Mucosa of stomach (tissue), 1 donor: Measurements from ENCODE around the gene GARNL3.

Experiments
- H3K27me3 ChIP-seq: one replicate; pipeline ENCODE4 v1.7.0; 2013; ENCODE audit warnings: mild to moderate bottlenecking, low read length; ENCODE audit not compliant: control insufficient read depth, insufficient read depth
- H3K36me3 ChIP-seq: one replicate; pipeline ENCODE4 v1.7.0; 2013; ENCODE audit warnings: low read length; ENCODE audit not compliant: control insufficient read depth, insufficient read depth
- H3K4me1 ChIP-seq: one replicate; pipeline ENCODE4 v1.7.0; 2013; ENCODE audit warnings: mild to moderate bottlenecking, low read length; ENCODE audit not compliant: control insufficient read depth, insufficient read depth
- H3K4me3 ChIP-seq: one replicate; pipeline ENCODE4 v1.7.0; 2013; ENCODE audit warnings: low read length
- H3K9ac ChIP-seq: one replicate; pipeline ENCODE4 v1.7.0; 2013; ENCODE audit warnings: mild to moderate bottlenecking, low read length, moderate library complexity
- H3K9me3 ChIP-seq: one replicate; pipeline ENCODE4 v1.7.0; 2013; ENCODE audit warnings: mild to moderate bottlenecking, low read length, moderate library complexity; ENCODE audit not compliant: control insufficient read depth
- donor health status: Pancreatic carcinoma.

The GARNL3 gene

GRCh38 chr9:127264462-127265219 lies at the start of gene GARNL3:
TSS of gene GARNL3 (plus strand) at chr9:127264774. CDS start at chr9:127264878, 104 bp downstream.
- Histone ChIP-seq H3K27me3 (no peaks in the 10 kb centered on the region), H3K9me3 (no peaks in the 10 kb centered on the region), H3K9ac (no peak within 1 kb of the TSS), H3K4me1 (no peaks in the 10 kb centered on the region), H3K4me3 (no peak within 1 kb of the TSS), H3K36me3 (no peaks in the 10 kb centered on the region)

DNA sequence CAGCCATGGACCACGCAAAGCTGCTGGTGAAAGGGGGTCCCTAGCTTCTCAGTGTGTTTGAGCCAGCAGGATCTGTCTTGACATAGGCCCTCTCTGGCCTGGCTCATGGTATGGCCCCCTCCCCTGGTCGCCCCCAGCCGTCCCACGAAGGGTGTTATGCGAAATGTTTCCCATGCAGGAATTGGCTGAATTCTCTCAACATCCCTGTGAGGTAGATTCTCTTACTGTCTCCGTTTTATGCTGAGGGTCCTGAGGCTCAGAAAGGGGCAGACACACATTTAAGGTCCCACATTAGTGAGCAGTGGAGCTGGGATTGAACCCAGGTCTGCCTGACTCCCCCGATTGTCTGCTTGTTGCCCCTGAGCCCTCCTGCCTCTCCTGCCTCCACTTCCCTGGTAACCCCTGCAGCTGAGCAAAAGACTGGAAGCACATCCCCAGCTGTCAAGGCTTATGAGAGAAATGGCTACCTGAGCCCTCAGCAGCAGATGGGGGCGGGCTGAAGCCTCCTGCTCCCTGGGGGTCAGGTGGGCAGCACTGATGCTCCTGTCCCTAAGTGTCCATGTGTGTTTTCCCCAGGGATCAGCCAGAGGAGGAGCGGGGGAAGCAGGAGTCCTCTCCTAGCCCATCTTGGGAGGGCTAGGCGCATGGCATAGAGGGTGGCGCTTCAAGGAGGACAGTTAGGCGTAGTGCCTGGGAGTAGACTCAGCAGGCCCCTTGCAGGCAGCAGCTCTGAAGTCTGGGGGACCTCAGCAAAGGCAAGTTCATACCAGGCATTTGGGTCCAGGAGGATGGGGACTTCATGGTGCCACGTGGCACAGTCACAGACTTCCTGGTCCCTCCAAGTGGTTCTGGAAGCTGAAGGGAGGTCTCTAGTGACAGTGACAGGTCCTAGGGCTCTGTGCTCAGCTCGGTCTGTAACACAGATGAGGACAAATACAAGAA lies 49.0 kb upstream of the GARNL3 start:
- no peaks in the 10 kb centered on the region for H3K9me3 ChIP-seq
- no peak overlapping the region for H3K9ac ChIP-seq
- no peaks in the 10 kb centered on the region for H3K36me3 ChIP-seq
- H3K4me3 ChIP-seq = no peak overlapping the region
- no peaks in the 10 kb centered on the region for H3K27me3 ChIP-seq
- H3K4me1 ChIP-seq = no peaks in the 10 kb centered on the region

- no peaks in the 10 kb centered on the region for H3K4me1 ChIP-seq
- H3K36me3 ChIP-seq = no peaks in the 10 kb centered on the region
- H3K27me3 ChIP-seq = no peaks in the 10 kb centered on the region
- no peak overlapping the region for H3K4me3 ChIP-seq
- no peak overlapping the region for H3K9ac ChIP-seq
- no peaks in the 10 kb centered on the region for H3K9me3 ChIP-seq
These were observed 48.2 kb upstream of the GARNL3 start for GRCh38 chr9:127216210-127216887.

DNA sequence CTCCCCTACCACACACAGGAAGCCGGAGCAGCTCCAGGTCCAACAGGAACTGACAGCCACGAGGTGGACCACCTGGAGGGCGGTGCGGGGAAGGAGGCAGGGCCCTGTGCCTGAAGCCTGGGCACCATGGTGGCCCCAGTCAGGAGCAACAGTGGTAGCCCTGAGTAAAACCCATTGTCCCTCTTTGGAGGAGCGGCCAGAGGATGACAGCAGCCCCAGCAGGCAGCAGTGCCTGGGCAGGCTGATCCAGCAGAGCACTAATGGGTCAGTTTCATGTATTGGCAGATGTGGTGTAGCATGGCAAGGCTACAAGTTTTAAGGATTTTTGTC lies 47.7 kb upstream of the GARNL3 start:
- no peaks in the 10 kb centered on the region for H3K27me3 ChIP-seq
- H3K4me3 ChIP-seq = no peak overlapping the region
- no peaks in the 10 kb centered on the region for H3K9me3 ChIP-seq
- H3K4me1 ChIP-seq = no peaks in the 10 kb centered on the region
- H3K36me3 ChIP-seq = no peaks in the 10 kb centered on the region
- no peak overlapping the region for H3K9ac ChIP-seq

GRCh38 chr9:127218818-127219217 lies 45.8 kb upstream of the GARNL3 start:
- Histone ChIP-seq H3K27me3 (no peaks in the 10 kb centered on the region), H3K36me3 (no peaks in the 10 kb centered on the region), H3K4me1 (peaks cover 1% of the 10 kb centered on the region), H3K9ac (no peak overlapping the region), H3K9me3 (no peaks in the 10 kb centered on the region), H3K4me3 (no peak overlapping the region)

- Histone ChIP-seq H3K9ac (no peak overlapping the region), H3K27me3 (no peaks in the 10 kb centered on the region), H3K9me3 (no peaks in the 10 kb centered on the region), H3K36me3 (no peaks in the 10 kb centered on the region), H3K4me1 (peaks cover 5% of the 10 kb centered on the region), H3K4me3 (no peak overlapping the region)
These were observed 45.1 kb upstream of the GARNL3 start for GRCh38 chr9:127219520-127219919.

- H3K4me3 ChIP-seq = no peak overlapping the region
- no peak overlapping the region for H3K9ac ChIP-seq
- H3K4me1 ChIP-seq = peaks cover 5% of the 10 kb centered on the region
- H3K27me3 ChIP-seq = no peaks in the 10 kb centered on the region
- H3K9me3 ChIP-seq = no peaks in the 10 kb centered on the region
- no peaks in the 10 kb centered on the region for H3K36me3 ChIP-seq
These were observed 42.9 kb upstream of the GARNL3 start for GRCh38 chr9:127221695-127222094.

DNA sequence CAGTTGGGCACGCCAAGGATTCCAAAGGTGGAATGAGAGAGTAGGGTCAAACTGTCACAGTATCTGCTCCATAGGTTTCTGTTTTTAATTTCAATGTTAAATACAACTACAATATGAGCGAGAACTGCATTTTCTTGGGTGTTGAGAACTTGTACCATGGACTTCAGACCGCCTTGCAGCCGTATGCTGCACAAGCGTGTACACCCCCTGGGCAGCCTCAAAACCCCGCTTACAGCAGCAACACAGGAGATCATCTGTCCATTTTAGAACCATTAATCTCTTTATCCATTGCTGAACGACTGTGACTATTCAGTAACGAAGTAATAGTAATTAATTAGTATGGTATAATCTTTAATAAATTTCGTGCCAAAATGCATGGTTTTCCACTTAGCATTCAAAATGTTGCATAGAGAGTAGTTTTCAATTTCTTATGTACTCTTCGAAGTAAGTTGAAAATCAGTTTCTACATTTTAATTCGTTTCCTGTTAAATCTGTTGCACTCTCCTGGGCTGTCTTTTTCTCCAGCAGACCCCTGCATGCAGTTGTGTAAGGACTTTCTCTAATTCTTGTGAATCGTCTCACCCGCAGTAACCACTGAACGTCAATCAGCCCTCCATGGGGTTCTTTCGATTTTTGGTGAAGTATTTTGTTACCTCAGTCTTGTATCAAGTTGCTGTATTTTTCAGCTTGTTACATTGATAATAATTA lies 42.0 kb upstream of the GARNL3 start:
- no peaks in the 10 kb centered on the region for H3K9me3 ChIP-seq

DNA sequence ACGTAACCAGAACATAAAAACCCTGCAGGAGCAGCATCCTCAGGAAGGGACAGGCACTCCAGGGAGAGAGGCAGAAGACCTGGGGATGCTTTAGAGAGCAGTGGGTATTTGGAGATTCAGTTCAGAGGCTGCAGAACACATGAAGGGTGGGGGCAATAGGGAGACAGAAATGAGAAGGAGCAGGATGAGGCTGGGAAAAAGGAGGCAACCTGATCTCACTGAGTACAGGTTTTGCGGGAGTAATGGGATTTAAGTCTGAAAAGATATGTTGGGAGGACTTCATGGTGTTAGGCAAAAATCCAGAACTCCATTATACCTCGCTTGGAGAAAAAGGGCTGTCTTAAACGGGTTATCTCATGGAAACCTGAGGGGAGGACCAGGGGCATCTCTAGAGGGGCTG lies 41.3 kb upstream of the GARNL3 start:
- H3K4me1 ChIP-seq = peaks cover 5% of the 10 kb centered on the region
- no peaks in the 10 kb centered on the region for H3K9me3 ChIP-seq
- H3K36me3 ChIP-seq = no peaks in the 10 kb centered on the region
- H3K4me3 ChIP-seq = no peak overlapping the region
- H3K9ac ChIP-seq = no peak overlapping the region
- H3K27me3 ChIP-seq = no peaks in the 10 kb centered on the region

More for the DNA sequence above, 42.0 kb upstream of the GARNL3 start:
- Histone ChIP-seq H3K4me1 (peaks cover 5% of the 10 kb centered on the region), H3K9ac (no peak overlapping the region), H3K4me3 (no peak overlapping the region), H3K27me3 (no peaks in the 10 kb centered on the region), H3K36me3 (no peaks in the 10 kb centered on the region)

DNA sequence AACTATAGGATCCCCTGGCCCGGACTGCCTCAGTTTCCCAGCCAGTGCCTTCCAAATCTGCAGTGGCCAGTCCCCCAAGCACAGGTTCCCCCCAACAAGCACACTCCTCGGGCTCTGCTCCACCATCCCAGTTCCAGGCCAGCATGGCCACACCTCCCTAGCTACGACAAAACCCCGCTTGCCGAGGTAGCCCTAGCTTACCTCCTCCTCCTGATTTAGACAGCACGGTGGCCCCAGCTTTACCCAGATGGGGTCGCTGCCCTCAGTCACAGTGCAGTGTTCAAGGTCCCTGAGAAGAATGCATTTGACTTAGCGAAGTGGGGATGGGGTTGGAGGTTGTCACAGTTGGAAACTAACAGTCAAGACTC lies 40.8 kb upstream of the GARNL3 start:
- Histone ChIP-seq H3K9me3 (no peaks in the 10 kb centered on the region), H3K4me3 (no peak overlapping the region), H3K4me1 (peaks cover 5% of the 10 kb centered on the region), H3K9ac (no peak overlapping the region), H3K36me3 (no peaks in the 10 kb centered on the region), H3K27me3 (no peaks in the 10 kb centered on the region)

- no peaks in the 10 kb centered on the region for H3K9me3 ChIP-seq
- H3K9ac ChIP-seq = peak overlapping the region; percentile 51
These were observed 40.2 kb upstream of the GARNL3 start for GRCh38 chr9:127224178-127224882.

More at GRCh38 chr9:127224178-127224882, 40.2 kb upstream of the GARNL3 start:
- H3K27me3 ChIP-seq = no peaks in the 10 kb centered on the region
- H3K36me3 ChIP-seq = no peaks in the 10 kb centered on the region
- no peak overlapping the region for H3K4me3 ChIP-seq
- H3K4me1 ChIP-seq = peaks cover 5% of the 10 kb centered on the region
